Measurements from ENCODE around the gene ARHGAP24.

ARHGAP24 gene

GRCh38 chr4:85520765-85521749 lies 46.1 kb downstream of the ARHGAP24 start:
- no peak for DNase-seq

- DNase-seq: no peak
Observed at GRCh38 chr4:85522277-85522676, 47.3 kb downstream of the ARHGAP24 start.

GRCh38 chr4:85522836-85523235 lies 47.9 kb downstream of the ARHGAP24 start:
- no peak for DNase-seq

DNA sequence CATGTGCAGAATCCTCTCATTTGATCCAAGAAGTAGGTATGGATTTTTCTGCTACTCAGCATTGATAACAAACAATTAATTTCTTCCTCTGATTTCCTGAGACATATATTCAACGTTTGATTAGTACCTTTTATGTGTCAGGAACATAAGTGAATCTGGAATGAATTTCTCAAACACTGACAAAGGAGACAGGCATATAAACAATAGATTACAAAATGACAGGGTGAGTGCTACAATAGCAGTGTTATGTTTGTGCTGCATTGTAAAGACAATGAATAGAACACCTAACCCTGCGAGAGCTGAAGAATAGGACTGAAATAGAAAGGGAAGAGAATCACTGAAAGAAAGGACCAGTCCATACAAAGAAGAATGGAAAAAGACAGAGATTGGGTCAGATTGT lies 52.9 kb downstream of the ARHGAP24 start:
- DNase-seq: no peak

DNA sequence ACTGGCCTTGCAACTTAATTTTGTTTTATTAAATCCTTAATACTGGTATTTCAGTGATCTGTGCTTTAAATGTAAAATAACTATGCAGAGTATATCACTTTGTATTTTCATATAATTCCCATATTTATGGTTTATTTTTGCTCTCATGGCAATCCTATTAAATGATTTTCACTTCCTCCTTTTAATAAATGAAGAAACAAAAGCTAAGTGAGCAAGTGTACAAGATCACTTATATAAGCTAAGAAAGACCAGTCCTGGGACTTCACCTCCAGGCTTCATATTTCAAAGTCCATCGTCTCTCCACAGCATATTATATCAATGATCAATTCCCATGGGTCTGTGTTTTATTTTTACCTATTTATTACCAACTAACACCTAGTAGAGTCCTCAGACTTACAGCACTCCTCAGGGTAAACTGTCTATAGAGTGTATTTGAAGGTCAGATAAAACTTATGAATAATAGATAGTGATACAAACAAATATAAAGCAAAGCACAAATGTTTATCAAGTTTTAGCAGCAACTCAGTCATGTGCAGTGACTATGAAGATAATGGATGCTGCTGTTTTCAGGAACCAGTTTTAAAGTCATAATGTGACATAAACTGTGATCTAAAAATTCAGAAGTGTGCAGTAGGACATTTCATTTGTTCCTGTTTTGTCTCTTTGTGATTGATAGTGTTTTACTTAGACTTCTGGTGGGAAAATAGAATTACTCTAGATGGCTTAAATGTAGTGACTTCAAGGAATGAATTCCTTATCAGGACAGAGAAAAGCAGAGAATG lies 56.8 kb downstream of the ARHGAP24 start:
- DNase-seq: no peak

GRCh38 chr4:85534120-85534519 lies 59.2 kb downstream of the ARHGAP24 start:
- no peak for DNase-seq

- no peak for DNase-seq
Observed at GRCh38 chr4:85543832-85544231, 68.9 kb downstream of the ARHGAP24 start.

DNA sequence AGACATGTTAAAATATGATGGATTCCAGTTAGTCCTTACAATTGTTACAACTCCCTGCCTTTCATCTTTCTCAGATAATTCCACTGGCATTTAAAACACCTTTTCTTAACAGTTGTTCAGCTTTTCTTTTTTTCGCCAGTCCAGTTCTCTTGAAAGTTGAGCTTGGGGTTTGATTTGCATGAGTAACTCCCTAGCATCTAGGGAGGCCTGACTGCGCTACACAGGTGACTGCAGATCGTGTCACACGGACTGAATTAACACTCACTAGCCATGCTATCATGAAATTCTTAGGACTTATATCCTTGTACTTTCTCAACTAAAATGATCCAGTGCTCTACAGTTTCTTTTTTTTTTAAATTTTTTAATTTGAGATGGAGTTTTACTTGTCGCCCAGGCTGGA lies 69.8 kb downstream of the ARHGAP24 start:
- no peak for DNase-seq

- DNase-seq: no peak
Observed at GRCh38 chr4:85548116-85548515, 73.2 kb downstream of the ARHGAP24 start.

- no peak for DNase-seq
Observed at GRCh38 chr4:85548841-85549240, 73.9 kb downstream of the ARHGAP24 start.

DNA sequence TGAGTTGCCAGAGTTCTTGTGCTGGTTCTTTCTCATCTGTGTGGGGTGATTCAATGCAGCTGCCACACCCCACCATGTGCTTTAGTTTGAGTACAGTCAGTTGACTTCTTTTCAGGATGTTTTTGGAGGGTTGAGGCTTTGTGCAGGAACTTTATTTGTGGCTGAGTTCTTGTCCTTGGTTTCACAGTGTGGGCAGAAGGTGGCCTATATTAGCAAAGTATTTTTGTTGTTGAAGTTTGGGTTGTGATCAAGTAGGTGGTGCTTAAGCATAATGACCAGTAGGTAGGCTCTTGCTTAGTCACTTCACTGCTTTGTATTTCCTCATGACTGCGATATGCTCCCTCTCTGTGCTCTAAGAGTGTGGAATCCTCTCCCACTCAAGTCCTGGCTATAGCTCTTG lies 80.3 kb downstream of the ARHGAP24 start:
- no peak for DNase-seq

DNA sequence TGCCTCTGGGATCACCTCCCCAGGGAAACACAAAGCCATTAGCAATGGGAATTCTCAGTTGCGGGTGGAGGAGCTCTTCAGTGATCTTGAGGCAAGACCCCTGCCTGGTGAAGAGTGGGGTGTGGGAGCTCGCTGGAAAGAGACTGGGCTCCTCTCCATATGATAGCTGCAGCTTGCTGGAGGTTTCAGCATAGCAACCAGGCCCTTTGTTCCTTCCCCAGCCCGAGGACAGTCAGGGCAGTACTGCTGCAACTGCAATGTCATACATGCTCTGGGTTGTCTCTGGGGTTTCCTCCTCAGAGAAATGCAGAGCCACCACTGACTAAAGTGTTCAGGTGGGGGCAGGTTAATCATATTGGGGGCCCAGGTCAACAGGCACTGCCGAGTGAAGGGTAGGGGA lies 81.3 kb downstream of the ARHGAP24 start:
- DNase-seq: no peak

DNA sequence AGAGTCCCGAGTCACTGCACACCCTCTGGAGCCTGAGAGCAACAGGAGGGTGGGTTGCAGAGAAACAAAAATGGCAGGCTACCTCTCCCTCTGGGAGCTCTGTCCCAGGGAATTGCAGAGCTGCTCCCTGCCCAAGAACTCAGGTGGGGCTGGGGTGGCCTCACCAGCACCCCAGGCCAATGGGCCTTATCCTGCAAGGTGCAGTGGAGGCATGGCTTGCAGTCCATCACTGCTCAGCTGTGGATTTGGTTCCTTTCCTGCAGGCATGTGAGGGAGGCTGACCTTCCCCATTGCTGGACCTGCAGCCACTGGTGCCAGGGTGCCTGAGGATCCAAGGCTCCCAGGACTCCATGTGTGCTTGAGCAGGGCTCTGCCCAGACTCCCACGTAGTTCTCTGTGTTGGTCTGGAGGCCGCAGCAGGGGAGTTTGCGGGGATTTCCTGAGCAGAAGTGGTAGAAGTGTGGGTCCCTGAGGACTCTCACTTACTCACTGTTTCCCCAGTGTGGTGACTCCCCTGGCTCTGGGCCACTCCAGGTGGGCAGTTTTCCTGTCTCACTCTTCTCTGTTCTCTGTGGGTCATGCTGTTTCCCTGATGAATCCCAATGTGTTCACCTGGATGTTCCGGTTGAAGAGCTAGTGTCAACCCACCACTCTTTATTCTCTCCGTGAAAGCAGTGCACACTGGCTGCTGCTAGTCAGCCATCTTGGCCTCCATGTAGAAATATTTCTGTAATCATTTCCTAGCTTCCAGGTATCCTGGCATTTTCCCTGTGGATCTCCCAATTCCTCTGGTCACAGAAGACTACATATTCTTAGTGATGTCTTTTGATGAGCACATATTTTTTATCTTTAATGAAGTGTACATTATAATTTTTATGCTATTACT lies 82.3 kb downstream of the ARHGAP24 start:
- DNase-seq: no peak

GRCh38 chr4:85565761-85566480 lies 91.0 kb downstream of the ARHGAP24 start:
- DNase-seq: no peak

DNA sequence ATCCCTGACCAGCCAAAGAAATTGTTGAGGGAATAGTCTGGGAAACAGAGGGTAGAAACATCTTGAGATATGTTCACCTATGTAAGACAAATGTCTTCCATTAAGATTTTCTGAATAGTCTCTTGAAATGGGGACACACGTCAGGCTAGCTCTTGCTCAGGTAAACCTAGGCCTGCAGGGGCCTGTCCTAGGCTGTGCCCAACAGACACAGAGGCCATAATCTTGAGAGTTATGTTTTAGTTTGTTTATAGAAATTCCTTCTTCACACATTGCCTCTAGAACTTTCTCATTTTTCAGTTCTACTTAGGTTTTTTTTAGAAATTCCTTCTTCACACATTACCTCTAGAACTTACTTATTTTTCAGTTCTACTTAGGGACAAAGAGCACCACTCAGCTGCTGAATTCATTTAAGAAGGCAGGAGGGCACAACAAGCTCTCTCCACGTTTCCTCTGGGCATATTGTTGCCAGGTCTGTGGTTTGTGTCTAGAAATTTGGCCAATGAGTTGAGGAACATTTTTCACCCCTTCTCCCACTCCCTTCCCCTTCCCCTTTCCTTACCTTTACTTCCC lies 94.9 kb downstream of the ARHGAP24 start:
- DNase-seq: no peak

- DNase-seq: no peak
Observed at GRCh38 chr4:85570388-85570787, 95.4 kb downstream of the ARHGAP24 start.

DNA sequence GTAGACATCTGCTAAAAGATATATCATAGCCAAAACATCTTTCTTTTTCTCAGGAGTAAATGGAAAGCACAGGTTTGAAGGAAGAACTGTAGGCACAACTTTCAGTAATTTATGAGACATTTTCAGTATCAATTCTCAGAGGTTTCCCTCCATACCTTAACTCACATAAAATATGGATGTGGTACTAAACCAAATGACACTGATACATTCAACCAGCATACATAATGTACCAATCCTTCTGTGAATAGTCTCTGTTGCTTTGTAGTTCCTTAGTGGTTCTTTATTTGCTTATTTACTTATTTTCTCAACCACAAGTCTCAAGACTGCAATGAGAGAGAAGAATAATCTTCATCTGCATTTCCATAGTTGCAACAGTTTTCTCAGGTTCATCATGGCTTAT lies 96.1 kb downstream of the ARHGAP24 start:
- no peak for DNase-seq

- no peak for DNase-seq
Observed at GRCh38 chr4:85573270-85573669, 98.3 kb downstream of the ARHGAP24 start.

DNA sequence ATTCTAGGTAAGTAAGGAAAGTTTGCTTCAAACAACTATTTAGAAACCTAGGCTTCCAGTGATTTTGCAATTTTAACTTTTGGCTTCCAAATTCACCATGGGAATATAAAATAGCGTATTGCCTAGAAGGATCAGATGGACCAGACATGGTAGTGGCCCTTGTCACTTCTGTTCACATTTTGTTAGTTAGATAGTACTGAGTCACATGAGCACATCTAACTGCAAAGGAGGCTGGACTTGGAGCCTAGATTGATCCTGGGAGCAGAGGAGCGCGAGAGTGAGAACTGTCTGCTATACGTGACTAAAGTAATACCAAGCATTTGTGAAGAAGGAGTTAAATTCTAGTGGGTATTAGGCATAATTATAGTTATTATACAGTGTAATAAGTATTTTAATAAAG lies 102.4 kb downstream of the ARHGAP24 start:
- DNase-seq: no peak

GRCh38 chr4:85579942-85580341 lies 105.0 kb downstream of the ARHGAP24 start:
- DNase-seq: no peak

GRCh38 chr4:85580489-85580888 lies 105.5 kb downstream of the ARHGAP24 start:
- no peak for DNase-seq

DNA sequence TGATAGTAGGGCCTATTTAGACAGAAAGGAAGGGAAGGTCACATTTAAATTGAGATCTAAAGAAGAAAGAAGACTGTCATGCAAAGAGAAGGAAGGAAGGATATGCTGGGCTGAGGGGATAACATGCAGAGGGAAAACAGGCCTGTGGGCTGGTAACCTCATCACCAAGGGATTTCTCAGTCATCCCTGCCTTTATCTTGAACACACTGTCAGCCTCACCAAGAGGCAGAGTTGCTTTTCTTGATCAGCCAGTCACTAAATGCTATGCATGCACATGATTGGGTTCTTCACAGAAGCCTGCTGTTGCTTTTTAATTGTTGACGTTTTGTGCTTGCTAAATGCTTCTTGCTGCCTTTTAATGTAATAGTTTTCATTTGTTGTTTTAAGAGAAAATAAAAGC lies 113.0 kb downstream of the ARHGAP24 start:
- DNase-seq: no peak
